GM21423 (cell line): ENCODE measurements around the gene CYP26B1.

Source experiments
- ATAC-seq: cut with Tn5 transposase; IDR thresholded peaks from one replicate; pipeline ENCODE4 v1.9.1; 2021; ENCODE audit warnings: mild to moderate bottlenecking, moderate library complexity; ENCODE audit not compliant: unreplicated experiment

CYP26B1 gene

GRCh38 chr2:72155737-72156136, 8.1 kb upstream of the CYP26B1 start:
- no peak for ATAC-seq

GRCh38 chr2:72155151-72155550, 7.5 kb upstream of the CYP26B1 start:
- ATAC-seq, result no peak

GRCh38 chr2:72154386-72154975, 6.8 kb upstream of the CYP26B1 start:
- no peak for ATAC-seq

GRCh38 chr2:72153924-72154323, 6.3 kb upstream of the CYP26B1 start:
- no peak for ATAC-seq

- ATAC-seq, result no peak
Observed at GRCh38 chr2:72153026-72153791, 5.5 kb upstream of the CYP26B1 start.

- no peak for ATAC-seq
Observed at GRCh38 chr2:72150861-72151356, 3.2 kb upstream of the CYP26B1 start.

GRCh38 chr2:72150157-72150860, 2.6 kb upstream of the CYP26B1 start:
- no peak for ATAC-seq

GRCh38 chr2:72149556-72150156, 2.0 kb upstream of the CYP26B1 start:
- no peak for ATAC-seq

- no peak for ATAC-seq
Observed at GRCh38 chr2:72148837-72149555, 1.3 kb upstream of the CYP26B1 start.

- ATAC-seq, result no peak
Observed at GRCh38 chr2:72148003-72148836, 558 bp upstream of the CYP26B1 start.

- ATAC-seq, result no peak
Observed at GRCh38 chr2:72146347-72147302, 1.0 kb downstream of the CYP26B1 start.

GRCh38 chr2:72145658-72146329, 1.9 kb downstream of the CYP26B1 start:
- no peak for ATAC-seq

- ATAC-seq, result no peak
Observed at GRCh38 chr2:72145289-72145657, 2.4 kb downstream of the CYP26B1 start.

- ATAC-seq, result no peak
Observed at GRCh38 chr2:72144632-72145288, 2.9 kb downstream of the CYP26B1 start.

GRCh38 chr2:72144274-72144631, 3.4 kb downstream of the CYP26B1 start:
- no peak for ATAC-seq

- ATAC-seq, result no peak
Observed at GRCh38 chr2:72143441-72144273, 4.0 kb downstream of the CYP26B1 start.
